HG02885 (cell line): ENCODE measurements around the gene TLCD3A.
A peak's percentile ranks its signal among the peaks of the same experiment; 100 is the strongest.
"Not testable (repeated sequence)": the region's sequence is repeated elsewhere in the genome, so short reads cannot be mapped to it uniquely, and the experiment has no call there.

ENCODE experiments used
- ATAC-seq: cut with Tn5 transposase; IDR thresholded peaks from one replicate; pipeline ENCODE4 v1.9.1; 2021; ENCODE audit warnings: mild to moderate bottlenecking; ENCODE audit not compliant: unreplicated experiment, poor library complexity

Gene TLCD3A

DNA sequence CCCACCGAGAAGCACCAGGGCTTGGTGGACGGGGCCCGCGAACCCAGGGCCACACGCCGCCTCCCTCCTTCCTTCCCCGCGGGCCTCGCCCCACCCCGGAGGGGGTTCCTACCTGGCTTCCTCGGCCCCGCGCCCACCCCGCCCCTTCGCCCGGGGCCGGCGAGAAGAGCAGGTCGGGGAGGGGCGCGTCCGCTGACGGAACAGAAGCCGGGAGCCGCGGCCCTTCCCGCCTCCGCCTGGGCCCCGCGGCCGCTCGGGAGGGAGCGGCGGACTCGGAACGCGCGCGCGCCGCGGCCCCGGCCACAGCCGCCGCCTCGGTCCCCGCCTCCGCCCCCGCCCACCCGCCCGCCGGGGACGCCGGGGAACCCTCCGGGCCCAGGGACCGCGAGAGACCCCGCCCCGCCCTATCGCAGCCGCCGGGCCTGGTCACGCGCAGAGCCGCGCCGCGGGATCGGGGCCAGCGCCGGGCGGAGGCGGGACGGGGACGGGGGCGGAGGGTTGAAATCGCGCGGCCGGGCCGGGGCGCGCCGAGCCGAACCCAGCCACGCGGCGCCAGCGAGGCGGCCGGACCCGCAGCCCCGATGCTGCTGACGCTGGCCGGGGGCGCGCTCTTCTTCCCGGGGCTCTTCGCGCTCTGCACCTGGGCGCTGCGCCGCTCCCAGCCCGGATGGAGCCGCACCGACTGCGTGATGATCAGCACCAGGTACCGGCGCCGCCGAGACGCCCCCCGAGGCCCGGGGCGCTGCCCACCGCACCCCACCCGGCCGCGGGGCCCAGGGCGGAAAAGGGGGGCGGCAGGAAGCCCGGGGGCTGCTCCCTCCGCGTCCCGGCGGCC, at the start of gene TLCD3A:
Gene TLCD3A, plus strand, starts transcription at position 530 of the 835 bp plus-strand sequence. Its CDS starts 52 bp downstream, at position 582.
- ATAC-seq: peak; percentile 60

- ATAC-seq: no peak
Measured at GRCh38 chr17:683040-683439, 49.4 kb upstream of the TLCD3A start.

GRCh38 chr17:683499-684254, 48.7 kb upstream of the TLCD3A start:
- ATAC-seq: no peak

DNA sequence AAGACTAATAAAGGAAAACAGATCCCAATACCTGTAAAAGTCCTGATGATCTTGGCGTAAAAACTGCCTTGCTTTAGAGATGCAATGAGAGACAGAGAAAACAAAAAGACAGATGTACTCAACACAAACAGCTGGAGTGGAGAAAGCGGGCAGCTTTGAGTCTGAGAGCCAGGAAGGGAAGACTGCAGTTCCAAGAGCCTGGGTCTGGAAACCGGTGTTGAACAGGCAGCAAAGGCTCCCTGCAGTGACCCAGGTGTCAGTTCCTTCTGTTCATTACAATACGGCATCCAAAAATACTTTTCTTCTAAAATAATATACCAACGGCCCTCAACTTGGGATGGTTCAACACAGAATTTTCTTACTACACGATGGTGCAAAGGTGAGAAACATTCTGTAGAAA, 47.4 kb upstream of the TLCD3A start:
- ATAC-seq: no peak

DNA sequence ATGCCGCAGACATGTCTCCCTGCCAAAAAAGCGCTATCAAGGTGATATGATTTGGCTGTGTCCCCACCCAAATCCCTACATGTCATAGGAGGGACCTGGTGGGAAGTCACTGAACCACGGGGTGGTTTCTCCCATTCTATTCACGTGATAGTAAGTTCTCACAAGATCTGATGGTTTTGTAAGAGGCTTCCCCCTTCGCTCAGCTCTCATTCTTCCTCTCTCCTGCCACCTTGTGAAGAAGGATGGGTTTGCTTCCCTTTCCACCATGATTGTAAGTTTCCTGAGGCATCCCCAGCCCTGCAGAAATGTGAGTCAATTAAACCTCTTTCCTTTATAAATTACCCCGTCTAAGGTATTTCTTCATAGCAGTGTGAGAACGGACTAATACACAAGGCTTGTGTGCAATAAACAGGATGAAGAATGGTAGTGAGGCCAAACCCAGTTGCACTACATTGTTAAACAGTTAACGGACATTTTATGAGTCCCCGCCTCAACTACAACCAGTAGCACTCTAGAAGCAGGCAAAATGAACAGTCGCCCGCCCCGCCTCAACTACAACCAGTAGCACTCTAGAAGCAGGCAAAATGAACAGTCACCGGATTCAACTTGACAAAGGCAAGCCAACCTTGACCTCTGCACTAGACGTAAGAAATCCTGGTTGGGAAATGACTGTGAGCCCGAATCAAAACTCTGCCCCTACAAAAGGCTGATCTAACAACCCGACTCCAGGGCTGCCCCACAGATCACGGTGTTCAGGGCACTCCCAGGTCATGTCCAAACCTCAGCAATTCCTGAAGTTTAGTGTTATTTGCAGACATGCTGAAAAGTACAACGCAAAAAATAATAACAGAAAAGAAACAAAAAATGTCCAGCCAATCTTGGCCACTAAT, 44.1 kb upstream of the TLCD3A start:
- no peak for ATAC-seq

- ATAC-seq: no peak
Measured at GRCh38 chr17:689556-690275, 42.7 kb upstream of the TLCD3A start.

- ATAC-seq: no peak
Measured at GRCh38 chr17:690361-690760, 42.0 kb upstream of the TLCD3A start.

DNA sequence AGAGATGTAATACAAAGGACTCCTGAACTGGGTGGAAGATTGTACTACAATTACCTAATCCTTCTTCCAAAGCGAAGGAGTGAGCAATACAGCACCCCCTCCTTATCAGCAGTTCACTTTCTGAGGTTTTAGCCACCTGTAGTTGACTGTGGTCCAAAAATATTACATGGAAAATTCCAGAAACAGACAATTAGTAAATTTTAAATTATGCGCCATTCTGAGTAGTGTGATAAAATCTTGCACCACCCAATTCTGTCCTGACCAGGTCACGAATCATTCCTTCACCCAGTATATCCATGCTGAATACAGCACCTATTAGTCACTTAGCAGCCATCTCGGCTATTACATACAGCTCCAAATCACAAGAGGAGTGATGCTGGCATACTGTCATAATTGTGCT, 41.0 kb upstream of the TLCD3A start:
- ATAC-seq: no peak

DNA sequence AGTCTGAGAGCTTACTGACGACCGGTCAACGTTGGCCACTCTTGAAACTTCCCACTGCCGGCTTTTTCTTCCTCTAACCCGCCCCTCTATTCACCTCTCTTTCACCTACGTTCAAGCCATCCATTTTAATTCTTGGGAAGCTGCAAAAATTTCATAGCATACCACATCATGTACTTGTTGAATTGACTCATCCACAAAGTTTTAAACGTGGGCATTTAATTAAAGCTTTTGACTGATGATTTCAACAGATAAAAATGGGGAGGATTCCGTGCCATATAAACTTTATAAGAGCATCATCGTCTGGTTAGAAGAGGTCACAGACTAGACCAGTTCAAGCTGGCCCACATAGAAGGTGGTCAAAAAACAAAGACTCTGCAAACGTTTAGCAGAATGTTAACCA, 40.3 kb upstream of the TLCD3A start:
- no peak for ATAC-seq

- ATAC-seq: no peak
Measured at GRCh38 chr17:693791-694638, 38.4 kb upstream of the TLCD3A start.

GRCh38 chr17:696369-696768, 36.0 kb upstream of the TLCD3A start:
- no peak for ATAC-seq

DNA sequence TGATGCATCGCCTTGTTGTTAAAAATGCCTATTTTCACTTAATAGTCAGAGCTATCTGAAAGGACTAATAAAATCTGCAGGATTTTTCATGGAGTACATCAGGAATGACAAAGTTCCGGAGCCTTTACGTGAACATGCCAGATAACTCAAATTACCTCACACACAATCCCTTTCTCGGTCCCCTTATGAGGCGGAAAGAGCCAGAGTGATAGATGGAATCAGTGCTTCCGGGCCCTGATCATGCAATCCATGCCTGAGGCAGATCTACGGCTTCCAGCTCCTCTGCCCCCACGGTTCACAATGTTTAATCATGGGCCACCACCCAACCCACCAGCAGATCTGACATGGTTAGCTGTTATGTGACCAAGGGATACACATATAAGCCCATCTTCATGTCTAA, 34.7 kb upstream of the TLCD3A start:
- no peak for ATAC-seq

GRCh38 chr17:698096-698495, 34.3 kb upstream of the TLCD3A start:
- ATAC-seq: not testable (repeated sequence)

GRCh38 chr17:699345-699744, 33.1 kb upstream of the TLCD3A start:
- ATAC-seq: no peak

DNA sequence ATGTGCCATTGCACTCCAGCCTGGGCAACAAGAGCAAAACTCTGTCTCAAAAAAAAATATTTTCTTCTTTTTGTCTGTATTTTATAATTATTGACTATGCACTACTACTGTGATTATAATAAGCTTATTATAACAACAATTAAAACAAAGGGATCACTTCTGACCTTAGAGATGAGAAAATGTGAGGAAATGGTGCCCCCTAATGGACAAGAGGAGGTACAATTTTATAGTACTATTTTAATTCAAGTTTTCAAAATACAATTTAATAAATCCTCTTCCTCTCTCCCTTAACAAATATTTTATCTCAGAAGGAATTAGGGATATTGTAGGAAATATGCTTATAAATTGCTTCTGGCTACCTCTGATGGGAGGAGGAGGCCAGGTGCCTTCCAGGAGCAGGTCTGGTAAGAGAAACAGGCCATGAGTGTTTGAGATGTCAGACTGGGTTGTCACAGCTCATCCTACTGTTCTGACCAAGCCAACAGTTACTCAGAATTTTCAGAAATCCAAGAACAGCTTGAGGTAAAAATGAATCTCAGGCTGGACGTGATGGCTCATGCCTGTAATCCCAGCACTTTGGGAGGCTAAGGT, 31.8 kb upstream of the TLCD3A start:
- no peak for ATAC-seq

- ATAC-seq: no peak
Measured at GRCh38 chr17:703081-703875, 29.1 kb upstream of the TLCD3A start.

DNA sequence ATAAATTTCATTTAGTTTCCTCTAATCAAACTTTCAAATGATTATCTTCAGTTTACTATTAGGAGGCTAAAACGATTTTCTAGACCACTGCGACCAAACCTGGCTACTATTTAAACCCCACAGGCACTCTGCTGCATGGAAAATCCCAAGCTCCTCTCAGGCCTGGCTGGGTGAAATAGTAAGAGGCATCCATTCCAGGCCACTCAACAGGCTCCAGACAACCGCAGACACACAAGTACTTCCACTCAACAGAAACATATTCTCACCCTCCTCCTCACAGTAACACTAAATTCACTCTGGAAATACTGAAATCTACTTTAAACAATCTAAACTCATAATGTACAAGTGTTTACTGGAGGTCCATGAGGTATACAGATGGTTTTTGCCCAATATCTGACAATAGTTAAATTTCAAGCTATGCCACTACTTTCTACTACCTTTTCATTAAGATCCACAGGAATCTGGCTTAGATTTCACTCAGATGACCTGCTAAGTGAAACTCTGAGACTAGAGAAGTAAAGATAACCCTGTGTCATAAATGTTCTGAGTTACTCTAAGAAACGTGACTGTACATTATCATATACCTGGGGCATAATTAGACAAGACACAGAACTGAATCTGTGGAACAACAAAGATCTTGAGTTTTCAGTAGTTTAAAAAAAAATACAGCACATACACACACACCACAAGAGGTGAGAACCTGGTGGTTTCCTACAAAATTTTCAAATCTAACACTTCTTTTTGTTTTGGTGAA, 28.1 kb upstream of the TLCD3A start:
- no peak for ATAC-seq
